Right ventricle myocardium inferior (tissue), 1 donor: ENCODE results near the gene CLEC10A. TPM values are rescaled to one million over a fixed set of nuclear protein-coding genes. Genes with fewer than 3 reads are reported as not detected.
A peak's percentile ranks its signal among the peaks of the same experiment; 100 is the strongest.
"Not testable (repeated sequence)": the region's sequence is repeated elsewhere in the genome, so short reads cannot be mapped to it uniquely, and the experiment has no call there.

Experiments used
- ATAC-seq: fragments of 200-7000 bp; cut with Tn5 transposase; one replicate; pipeline ENCODE4 v1.9.1; 2020; ENCODE audit warnings: mild to moderate bottlenecking, moderate library complexity
- DNase-seq: peaks from one replicate; pipeline ENCODE4 v3.0.0; 2021; ENCODE audit errors: missing footprints
- intact Hi-C: fragments of 100-400 bp; cut with DNase I; formaldehyde crosslinking; loops from one replicate; pipeline ENCODE4 v1.11.0; 2022
- long read RNA-seq: library from polyadenylated mRNA; unstranded; transcript quantifications from one replicate; pipeline ENCODE4 v2.0.0, GENCODE V29; 2021
- total RNA-seq: library from RNA; stranded (reverse); fragmentation: NEBNext Ultra II Directional; extraction: Animal tissue kit (Norgen Biotek cat#: 25700); gene quantifications from one replicate; pipeline ENCODE4 v1.2.1, GENCODE V29; 2021
- donor health status: DM: no; HTN: yes; CAD: no; lungs with severe emphysema.

The CLEC10A gene, protein sequence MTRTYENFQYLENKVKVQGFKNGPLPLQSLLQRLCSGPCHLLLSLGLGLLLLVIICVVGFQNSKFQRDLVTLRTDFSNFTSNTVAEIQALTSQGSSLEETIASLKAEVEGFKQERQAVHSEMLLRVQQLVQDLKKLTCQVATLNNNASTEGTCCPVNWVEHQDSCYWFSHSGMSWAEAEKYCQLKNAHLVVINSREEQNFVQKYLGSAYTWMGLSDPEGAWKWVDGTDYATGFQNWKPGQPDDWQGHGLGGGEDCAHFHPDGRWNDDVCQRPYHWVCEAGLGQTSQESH
- 5.4 TPM for total RNA-seq
- long read RNA-seq, partial matches to known transcripts = 0 of 4 reads
- long read RNA-seq, other reads (novel, unspliced or antisense) = 0 of 4 reads

DNA sequence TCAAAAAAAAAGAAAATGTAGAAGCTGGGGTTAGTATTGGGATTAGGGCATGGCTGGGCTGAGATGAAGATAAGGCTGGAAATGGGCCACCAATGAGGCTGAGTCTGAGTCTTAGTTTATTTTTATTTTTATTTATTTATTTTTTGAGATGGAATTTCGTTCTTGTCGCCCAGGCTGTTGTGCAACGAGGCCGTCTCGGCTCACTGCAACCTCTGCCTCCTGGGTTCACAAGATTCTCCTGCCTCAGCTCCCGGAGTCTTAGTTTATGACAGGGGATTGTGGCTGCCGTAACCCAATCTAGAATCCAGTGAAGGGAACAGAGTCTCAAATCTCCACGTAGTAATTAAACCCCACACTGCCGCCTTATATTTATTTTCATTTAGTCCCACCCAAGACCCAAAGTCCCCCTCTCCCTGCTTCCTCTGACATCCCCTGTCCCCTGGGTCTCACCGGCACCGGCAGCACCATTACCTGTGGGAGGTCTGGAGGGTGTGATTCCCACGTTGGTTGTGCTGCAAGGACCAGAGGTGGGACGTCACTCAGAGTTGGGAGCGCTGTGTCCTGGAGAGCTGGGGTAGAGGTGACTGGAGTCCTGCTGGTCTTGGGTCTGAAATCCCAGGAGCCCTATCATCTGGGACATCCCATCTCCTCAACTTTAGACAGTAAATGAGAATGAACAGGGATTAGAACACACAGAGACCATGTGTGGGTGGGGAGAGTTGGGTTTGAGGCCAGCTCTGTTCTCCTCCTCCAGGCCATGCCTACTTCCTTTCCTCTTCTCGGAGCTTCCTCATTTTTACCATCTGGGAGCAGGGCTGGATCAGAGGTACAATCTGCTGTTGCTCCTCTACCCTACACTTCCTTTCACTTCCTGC is at the start of gene CLEC10A:
TSS of gene CLEC10A (minus strand) at position 671 of the 875 bp plus-strand sequence. CDS start 1,439 bp downstream, outside the sequence.
- intact Hi-C loops = no loop called here
- ATAC-seq = no peak
- no peak for DNase-seq

DNA sequence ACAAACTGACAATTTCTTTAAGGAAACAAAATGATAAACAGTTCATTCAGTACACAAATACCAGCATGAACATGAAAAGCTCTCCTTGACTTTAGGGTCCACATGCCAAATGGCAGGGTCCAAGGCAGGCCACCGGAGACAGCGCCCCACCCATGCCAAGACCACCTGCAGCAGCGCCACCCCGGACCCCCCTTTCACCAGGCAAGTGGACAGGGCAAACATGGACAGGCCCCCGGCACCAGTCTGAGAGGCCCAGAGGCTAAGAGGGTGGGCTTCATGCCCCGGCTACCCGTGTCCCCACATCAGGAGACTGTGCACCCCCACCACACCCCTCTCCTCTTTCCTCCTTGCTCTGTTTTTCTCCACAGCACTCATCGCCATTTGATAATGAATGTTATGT is 49.3 kb upstream of the CLEC10A start:
- ATAC-seq (no peak), DNase-seq (no peak)
- intact Hi-C loops = no loop called here

DNA sequence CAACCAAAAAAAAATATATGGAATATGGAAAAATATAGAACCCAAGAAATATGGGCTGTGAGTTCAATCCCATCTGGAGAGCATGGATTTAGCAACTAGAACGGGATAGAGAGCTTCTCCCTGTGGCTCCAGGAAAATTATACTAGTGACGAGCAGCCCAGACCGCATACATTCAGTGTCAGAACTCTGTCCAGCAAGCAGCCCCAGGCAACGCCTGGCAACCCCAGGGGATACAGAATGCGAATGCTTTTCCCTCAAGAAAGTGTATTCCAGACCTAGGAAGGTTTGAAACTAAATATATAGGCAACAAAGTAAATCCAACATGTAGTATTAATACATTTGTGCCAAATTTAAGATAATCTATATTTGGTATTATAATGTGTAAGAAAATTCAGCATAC is 48.1 kb upstream of the CLEC10A start:
- intact Hi-C loops = no loop called here
- DNase-seq = no peak
- ATAC-seq = no peak

DNA sequence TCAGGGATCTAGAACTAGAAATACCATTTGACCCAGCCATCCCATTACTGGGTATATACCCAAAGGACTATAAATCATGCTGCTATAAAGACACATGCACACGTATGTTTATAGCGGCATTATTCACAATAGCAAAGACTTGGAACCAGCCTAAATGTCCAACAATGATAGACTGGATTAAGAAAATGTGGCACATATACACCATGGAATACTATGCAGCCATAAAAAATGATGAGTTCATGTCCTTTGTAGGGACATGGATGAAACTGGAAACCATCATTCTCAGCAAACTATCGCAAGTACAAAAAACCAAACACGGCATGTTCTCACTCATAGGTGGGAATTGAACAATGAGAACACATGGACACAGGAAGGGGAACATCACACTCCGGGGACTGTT is 47.5 kb upstream of the CLEC10A start:
- intact Hi-C loops, DNase-seq, ATAC-seq: not testable (repeated sequence)

DNA sequence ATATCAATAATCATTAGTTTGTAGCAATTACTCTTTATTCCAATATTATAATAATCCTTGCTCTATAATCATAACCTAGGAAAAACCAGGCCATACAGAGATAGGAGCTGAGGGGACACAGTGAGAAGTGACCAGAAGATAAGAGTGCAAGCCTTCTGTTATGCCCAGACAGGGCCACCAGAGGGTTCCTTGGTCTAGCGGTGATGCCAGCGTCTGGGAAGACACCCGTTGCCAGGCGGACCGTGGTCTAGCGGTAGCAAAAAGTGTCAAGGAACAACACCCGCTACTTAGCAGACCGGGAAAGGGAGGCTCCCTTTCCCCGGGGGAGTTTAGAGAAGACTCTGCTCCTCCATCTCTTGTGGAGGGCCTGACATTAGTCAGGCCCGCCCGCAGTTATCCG is 46.3 kb upstream of the CLEC10A start:
- ATAC-seq, DNase-seq, intact Hi-C loops: not testable (repeated sequence)

DNA sequence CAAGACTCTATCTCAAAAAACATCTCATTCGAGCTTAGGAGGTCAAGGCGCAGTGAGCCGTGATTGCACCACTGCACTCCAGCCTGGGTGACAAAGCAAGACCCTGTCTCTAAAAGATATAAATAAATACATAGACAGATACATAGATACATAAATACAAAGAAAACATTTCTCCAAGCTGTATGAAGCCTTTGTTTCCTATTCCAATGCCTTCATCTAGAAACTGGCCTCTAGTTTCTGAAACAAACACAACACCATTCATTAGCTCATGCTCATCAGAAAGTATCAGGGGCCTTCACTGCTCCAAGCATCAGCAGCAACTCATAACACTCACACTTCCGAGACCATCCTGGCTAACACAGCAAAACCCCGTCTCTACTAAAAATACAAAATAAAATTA is 44.9 kb upstream of the CLEC10A start:
- no peak for ATAC-seq
- DNase-seq = no peak
- intact Hi-C loops = no loop called here

DNA sequence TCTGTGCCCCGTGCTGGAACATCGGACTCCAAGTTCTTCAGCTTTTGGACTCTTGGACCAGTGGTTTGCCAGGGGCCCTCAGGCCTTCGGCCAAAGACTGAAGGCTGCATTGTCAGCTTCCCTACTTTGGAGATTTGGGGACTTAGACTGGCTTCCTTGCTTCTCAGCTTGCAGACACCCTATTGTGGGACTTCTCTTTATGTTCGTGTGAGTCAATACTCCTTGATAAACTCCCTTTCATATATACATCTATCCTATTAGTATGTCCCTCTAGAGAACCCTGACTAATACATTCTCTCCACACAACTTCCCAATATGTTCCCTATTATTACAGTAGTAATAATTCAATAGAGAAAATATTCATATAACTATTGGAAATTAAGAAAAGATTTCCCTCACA is 43.8 kb upstream of the CLEC10A start:
- no peak for ATAC-seq
- DNase-seq = no peak

DNA sequence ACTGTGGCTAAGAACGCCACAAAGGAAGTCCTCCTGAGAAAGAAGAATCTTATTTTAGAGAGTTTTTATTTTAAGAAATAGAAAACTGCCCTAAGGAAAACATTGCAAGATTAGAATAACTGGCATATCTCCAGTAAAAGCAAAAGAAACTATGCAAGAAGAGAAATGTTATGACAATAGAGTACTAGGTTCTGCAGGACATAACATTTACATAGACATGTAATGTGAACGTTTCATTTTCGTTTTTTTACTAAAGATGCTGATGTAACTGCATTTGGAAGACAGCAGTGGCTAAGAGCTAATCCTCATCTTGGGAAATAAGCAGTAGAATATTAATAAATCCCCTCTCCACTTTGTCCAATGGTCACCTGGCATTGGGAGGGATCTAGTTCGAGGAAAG is 42.3 kb upstream of the CLEC10A start:
- ATAC-seq = no peak
- intact Hi-C loops = no loop called here
- no peak for DNase-seq

More for the DNA sequence above, 43.8 kb upstream of the CLEC10A start:
- intact Hi-C loops = no loop called here

DNA sequence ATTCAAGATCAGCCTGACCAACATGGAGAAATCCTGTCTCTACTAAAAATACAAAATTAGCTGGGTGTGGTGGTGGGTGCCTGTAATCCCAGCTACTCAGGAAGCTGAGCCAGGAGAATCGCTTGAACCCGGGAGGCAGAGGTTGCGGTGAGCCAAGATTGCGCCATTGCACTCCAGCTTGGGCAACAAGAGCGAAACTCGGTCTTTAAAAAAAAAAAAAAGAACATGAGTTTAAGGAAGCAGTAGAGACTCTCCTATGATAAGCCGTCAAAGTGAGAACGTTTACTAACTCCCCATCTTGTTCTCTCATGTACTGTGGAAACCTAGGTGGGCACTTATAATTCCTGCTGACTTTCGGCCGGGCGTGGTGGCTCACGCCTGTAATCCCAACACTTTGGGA is 40.6 kb upstream of the CLEC10A start:
- ATAC-seq, DNase-seq, intact Hi-C loops: not testable (repeated sequence)

DNA sequence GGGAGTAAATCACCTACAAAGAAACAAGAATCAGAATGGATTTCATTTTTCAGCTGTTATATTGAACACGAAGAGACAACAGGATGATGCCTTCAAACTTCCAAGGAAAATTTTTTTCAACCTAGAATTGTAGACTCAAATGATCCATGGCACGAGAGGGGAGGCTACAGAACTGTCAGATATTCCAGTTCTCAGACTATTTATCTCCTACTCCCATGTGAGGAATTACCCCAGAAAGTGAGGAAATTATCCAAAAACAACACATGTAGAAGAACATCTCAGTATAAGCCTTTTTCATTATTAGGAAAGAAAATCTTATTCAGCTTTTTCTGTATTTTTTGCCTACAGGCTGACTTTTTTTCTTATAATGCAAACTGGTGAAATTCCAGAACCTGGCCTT is 40.1 kb upstream of the CLEC10A start:
- ATAC-seq = no peak
- DNase-seq = no peak
- intact Hi-C loops = no loop called here

DNA sequence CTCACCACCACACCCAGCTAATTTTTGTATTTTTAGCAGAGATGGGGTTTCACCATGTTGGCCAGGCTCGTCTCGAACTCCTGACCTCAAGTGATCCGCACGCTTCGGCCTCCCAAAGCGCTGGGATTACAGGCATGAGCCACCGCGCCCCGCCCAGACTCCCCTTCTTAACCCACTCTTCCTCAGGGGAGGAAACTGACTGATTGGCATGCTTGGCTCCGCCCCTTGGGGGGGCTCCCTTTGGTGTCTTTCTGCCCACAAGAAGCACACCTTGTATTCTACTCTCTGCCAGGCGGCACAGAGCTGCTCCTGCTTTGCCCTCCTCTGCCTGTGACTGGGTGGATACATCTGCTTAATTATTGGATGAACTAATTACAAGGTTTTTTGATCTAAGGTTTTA is 39.3 kb upstream of the CLEC10A start:
- intact Hi-C loops = no loop called here
- DNase-seq = no peak
- no peak for ATAC-seq

DNA sequence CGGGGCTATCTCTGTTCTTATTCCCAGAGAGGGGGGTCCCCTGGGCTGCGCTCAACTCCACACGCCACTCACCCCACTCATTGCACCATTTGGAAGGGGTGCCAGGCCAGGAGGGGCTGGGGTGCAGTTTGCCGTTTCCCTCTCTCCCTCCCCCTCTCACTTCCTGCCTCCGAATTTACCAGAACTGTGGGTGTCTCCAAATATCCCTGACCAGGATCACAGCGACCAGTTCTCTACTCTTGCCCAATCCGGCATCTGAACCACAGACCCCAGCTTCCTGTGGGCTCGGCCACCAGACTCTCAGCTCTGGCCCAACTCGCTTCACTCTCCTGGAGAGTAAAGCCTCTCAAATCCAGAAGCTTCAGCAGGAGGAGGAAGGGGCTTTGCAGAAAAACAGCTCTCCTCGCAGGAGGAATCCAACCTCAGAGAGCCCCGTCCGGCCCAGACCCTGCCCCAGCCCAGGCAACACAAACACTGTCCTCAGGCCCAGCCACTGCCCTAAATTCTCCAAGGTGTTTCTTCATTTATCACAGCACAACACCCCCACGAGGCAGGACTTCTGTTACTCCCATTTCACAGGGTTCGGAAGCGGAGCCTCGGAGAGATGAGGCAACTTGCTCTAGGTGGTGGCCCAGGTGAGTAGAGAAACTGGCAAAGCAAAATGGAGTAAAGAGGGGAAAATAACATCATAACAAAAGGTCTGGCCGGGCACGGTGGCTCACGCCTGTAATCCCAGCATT is 35.0 kb upstream of the CLEC10A start:
- DNase-seq (no peak), ATAC-seq (peak; percentile 68)
- intact Hi-C loops = no loop called here

DNA sequence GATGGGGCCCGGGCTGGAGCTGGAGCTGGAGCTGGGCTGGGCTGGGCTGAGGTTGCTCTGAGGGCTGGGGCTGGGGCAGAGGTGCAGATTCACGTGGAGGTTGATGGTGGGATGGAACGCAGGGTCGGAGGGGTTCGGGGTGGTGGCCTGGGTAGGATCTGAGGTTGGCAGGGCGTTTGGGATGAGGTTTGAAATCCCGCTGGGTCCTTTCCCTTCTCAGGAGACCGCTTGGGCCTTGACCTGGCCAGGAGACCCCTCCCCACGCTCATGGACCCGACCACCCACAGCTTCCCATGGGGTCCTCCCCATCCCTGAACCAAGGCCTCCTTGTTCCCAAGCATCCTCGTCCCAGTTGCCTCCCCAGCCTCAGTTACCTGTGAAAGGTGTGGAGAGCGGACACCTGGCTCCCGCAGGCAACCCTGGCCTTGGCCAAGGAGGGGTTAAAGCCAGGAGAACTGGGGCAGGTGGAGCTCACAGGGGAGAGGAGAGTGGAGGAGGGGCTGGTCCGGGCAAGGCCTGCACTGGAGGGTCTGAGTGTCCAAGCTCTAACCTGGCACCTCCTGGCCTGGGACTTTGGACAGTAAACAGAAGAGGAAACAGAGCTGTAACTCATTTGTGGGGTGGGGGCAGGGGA is 34.3 kb upstream of the CLEC10A start, which contains the start of gene ASGR2:
TSS of gene ASGR2 (minus strand) at position 582 of the 634 bp plus-strand sequence. CDS start 582 bp downstream, outside the sequence.
- no peak for ATAC-seq

DNA sequence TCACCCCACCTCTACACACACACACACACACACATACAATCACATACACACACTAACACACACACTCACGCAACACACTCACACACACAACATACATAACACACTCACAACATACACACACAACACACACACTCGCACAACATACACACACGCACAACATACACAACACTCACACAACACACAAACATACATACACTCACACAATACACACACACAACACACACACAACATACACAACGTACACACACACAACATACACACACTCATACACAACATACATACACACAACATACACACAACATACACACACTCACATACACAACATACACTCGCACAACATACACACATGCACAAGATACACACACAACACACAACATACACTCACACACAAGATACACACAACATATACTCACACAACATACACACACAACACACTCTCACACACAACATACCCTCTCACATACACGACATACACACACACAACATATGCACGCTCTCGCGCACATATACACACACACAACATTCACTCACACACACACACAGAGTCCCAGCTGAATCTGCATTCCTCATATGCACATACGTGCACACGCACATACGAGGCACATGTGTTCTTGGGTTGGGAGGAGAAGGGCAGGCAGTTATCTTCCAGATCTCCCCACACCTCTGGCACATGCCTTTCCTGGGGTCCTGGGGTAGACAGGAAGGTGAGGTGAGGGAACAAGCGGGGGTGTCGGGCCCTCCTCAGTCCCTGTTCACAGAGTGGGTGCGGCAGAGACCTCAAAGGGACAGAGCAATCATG is 33.4 kb upstream of the CLEC10A start:
- ATAC-seq (no peak), DNase-seq (no peak)
- intact Hi-C loops = no loop called here

More for the DNA sequence above, 34.3 kb upstream of the CLEC10A start, which contains the start of gene ASGR2:
- no peak for DNase-seq
- intact Hi-C loops = no loop called here

DNA sequence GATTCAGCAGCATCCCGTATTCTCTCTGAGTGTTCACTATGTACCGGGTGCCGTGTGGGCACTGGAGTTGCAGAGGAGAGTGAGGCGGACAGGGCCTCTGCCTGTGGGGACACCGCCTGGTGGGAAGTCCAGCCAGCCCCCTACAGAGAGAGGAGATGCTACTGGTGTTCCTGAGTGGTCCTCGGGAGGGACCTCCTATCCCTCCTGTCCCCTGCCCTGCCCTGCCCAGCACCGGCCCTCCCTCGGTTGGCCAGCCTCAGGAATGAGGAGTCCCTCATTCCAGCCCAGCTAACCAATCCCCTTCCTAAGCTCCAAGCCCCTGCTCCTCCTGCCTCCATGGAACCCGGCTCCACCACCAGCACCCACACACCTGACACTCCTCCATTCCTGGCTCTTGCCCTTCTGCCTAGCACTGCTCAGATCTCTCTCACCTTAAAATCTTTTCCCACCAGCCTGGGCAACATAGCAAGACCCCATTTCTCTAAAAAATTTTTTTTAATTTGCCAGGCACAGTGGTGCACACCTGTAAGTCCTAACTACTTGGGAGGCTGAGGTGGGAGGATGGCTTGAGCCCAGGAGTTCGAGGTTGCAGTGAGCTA is 32.6 kb upstream of the CLEC10A start:
- no peak for ATAC-seq
- DNase-seq = no peak
- intact Hi-C loops = no loop called here

DNA sequence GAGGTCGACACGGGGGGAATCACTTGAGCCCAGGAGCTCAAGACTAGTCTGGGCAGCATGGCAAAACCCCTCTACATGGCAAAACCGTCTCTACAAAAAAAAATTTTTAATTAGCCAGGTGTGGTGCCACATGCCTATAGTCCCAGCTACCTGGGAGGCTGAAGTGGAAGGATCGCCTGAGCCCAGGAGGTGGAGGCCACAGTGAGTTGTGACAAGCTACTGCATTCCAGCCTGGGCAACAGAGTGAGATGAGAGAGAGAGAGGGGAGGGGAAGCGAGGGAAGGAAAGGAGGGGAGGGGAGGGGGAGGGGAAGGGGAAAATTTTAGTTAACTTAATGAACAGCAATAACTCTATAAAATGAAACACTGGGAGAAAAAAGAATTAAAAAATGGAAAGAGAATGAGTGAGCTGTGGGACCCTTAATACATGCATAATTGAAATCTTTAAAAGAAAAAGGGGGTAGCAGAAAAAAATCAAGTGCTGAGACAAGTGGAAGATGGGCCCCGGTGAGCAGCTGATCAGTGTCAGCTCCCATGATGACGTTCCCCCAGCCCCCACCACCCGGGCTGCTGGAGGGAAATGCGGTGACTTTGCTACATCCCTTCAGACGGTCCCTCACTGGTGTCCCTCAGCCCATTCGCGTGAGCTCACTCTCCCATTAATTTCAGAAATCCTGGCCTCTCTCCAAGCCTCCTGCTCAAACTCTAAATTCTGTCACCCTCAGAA is 31.9 kb upstream of the CLEC10A start:
- ATAC-seq = no peak
- DNase-seq = no peak
- intact Hi-C loops = no loop called here
